KOPT-K1 (cell line): Measurements from ENCODE around the gene VEGFB.

Source experiments
- H3K27ac ChIP-seq: fragments of 200-600 bp; sonication (generic); 2 replicates; pipeline ENCODE4 v1.5.1; 2016; ENCODE audit warnings: antibody characterized with exemption, mild to moderate bottlenecking, low read depth, low read length; ENCODE audit not compliant: poor library complexity, severe bottlenecking
- H3K36me3 ChIP-seq: fragments of 200-600 bp; sonication (generic); 2 replicates; pipeline ENCODE4 v1.5.1; 2017; ENCODE audit warnings: antibody characterized with exemption, mild to moderate bottlenecking, low read length, moderate library complexity; ENCODE audit not compliant: insufficient read depth
- H3K9me3 ChIP-seq: fragments of 200-600 bp; sonication (generic); 2 replicates; pipeline ENCODE4 v1.5.1; 2017; ENCODE audit warnings: antibody characterized with exemption, low read length, mild to moderate bottlenecking; ENCODE audit not compliant: insufficient read depth, poor library complexity, severe bottlenecking

Gene VEGFB

GRCh38 chr11:64283092-64283491 lies 48.7 kb downstream of the VEGFB start:
- Histone ChIP-seq H3K36me3 (peaks cover 25% of the 10 kb centered on the region; the same call in 1 of the 2 replicates), H3K9me3 (no peaks in the 10 kb centered on the region), H3K27ac (no peak overlapping the region)

GRCh38 chr11:64284048-64284961 lies 49.9 kb downstream of the VEGFB start, which contains the start of gene BAD:
Gene BAD (minus strand): TSS chr11:64284665. CDS start chr11:64284368, 297 bp downstream.
- peak within 1 kb of the TSS; percentile 90 for H3K27ac ChIP-seq
- peaks cover 15% of the 10 kb centered on the region; the same call in 1 of the 2 replicates for H3K36me3 ChIP-seq
- H3K9me3 ChIP-seq = no peaks in the 10 kb centered on the region

GRCh38 chr11:64284962-64285884 lies 50.8 kb downstream of the VEGFB start, which contains the start of gene GPR137:
Gene GPR137 (plus strand): TSS chr11:64285848. CDS start chr11:64286525, 677 bp downstream.
- H3K27ac ChIP-seq = peak within 1 kb of the TSS; percentile 90
- no peaks in the 10 kb centered on the region for H3K9me3 ChIP-seq
- peaks cover 15% of the 10 kb centered on the region; the same call in 1 of the 2 replicates for H3K36me3 ChIP-seq

- no peaks in the 10 kb centered on the region for H3K9me3 ChIP-seq
- peaks cover 14% of the 10 kb centered on the region; the same call in 1 of the 2 replicates for H3K36me3 ChIP-seq
- peak overlapping the region; percentile 90 for H3K27ac ChIP-seq
Measured at GRCh38 chr11:64285885-64286800, 51.8 kb downstream of the VEGFB start.

- H3K9me3 ChIP-seq = no peaks in the 10 kb centered on the region
- H3K36me3 ChIP-seq = peaks cover 7% of the 10 kb centered on the region; the same call in 1 of the 2 replicates
- no peak overlapping the region for H3K27ac ChIP-seq
Measured at GRCh38 chr11:64286801-64287159, 52.4 kb downstream of the VEGFB start.

- Histone ChIP-seq H3K9me3 (no peaks in the 10 kb centered on the region), H3K27ac (no peak overlapping the region), H3K36me3 (no peaks in the 10 kb centered on the region)
Measured at GRCh38 chr11:64287676-64288352, 53.4 kb downstream of the VEGFB start.

GRCh38 chr11:64288353-64288750 lies 54.0 kb downstream of the VEGFB start:
- Histone ChIP-seq H3K27ac (no peak overlapping the region), H3K36me3 (no peaks in the 10 kb centered on the region), H3K9me3 (no peaks in the 10 kb centered on the region)
